ENCODE data around the gene DAB1.

DAB1 gene

DNA sequence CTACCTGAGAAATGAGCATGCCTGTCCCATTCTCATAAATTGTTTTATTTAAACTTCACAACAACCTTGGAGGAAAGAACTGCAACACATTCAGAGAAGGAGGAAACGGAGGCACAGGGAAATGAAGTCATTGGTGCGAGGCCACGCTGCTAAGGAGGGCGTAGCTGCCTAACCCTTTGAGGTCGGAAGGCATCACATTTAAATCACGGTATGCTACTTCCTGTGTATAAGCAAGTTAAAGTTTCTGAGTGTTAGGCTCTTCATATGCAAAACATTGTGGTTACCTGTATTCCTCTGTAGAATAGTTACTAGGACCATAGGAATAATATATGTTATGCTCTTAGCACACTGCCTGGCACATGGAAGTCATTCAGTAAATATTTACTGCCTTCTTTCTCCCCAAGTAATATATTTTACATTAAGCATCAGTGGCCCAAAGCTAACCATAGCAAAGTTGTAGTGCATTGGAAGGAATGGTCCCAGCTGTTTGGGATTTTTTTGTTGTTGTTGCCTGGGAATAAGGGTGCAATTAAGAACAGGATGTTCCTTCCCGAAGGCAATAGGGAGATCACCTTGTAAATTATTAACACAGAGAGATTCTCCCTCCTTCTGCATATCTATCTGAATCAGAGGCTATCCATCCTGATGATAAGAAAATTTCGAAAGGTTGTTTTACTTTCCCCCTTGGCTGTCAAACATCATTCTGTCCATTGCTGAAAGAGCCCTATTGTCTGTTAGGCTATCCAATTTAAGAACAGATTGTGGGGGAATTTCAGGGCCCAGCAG is 265.8 kb downstream of the DAB1 start:
- no peak for DNase-seq

DNA sequence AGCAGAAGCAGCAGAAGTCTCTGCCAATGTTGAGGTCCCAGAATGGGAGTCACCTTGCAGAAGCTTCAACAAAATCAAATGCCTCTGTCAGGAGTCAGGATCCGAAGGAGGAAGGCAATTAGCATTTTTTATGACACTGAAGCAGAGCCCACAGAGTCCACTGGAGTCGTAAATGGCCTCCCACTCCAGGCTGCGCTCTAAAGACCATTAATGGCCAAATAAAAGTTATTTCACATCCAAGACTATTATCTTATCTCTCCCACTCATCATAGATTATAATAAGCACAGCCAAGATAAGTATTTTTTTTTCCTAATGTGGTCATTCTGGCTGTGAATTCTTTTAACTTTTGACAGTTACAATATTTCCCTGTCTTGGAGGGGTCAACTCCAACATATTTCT is 267.0 kb downstream of the DAB1 start:
- DNase-seq, result no peak

DNA sequence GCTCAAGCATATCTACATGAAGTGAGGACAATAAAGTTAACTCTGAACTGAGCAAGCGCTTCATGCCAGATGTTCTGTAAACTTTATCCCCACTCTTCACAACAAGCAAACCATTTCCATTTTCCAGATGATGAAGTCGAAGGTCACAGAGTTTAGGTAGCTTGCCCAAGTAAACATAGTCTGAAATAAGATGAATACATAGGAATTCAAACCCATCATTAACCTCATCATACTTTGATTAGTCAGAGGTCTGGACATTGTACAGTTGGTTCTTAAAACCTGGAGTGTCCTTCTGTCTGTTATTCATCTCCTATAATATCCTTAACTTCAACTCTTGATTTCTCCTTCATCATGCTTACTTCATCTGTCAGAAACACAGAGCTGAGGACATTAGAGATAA is 277.8 kb downstream of the DAB1 start:
- DNase-seq, result no peak

DNA sequence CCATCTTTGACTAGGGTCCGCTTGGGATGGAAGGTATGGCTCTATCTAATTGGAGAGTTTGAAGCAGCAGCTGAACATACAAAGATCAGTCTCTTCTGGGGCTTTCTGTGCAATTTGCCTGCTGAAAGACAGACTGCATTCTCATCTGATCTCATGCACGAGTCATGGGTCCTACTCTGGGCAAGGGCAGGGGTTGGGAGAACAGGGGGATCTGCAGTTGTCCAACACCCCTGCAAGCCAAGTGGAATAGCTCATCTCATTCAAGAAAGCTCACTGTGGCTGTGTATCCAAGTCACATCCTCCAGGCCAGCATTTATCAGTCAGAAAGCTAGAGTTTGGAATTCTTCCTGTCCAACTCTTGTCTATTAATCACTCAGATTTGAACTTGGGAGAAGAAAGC is 280.9 kb downstream of the DAB1 start:
- no peak for DNase-seq

DNA sequence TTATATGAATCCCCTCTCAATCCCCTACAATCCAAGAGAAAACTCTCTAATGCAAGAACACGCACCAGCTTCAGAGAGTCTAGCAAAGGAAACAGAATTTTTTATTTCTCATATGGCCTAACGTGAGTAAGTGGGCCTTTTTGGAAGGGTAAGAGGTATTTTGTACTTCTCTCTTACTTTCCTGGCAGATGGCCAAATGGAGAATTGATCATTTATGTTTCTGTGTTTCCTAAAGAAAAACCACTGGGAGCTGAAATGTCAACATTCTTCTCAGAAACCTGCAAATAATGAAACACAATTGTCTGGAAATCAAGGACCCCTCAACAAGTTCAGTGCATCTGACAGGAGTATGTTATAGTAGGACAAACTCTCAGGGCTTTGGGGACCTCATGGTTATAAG is 281.7 kb downstream of the DAB1 start:
- no peak for DNase-seq

DNA sequence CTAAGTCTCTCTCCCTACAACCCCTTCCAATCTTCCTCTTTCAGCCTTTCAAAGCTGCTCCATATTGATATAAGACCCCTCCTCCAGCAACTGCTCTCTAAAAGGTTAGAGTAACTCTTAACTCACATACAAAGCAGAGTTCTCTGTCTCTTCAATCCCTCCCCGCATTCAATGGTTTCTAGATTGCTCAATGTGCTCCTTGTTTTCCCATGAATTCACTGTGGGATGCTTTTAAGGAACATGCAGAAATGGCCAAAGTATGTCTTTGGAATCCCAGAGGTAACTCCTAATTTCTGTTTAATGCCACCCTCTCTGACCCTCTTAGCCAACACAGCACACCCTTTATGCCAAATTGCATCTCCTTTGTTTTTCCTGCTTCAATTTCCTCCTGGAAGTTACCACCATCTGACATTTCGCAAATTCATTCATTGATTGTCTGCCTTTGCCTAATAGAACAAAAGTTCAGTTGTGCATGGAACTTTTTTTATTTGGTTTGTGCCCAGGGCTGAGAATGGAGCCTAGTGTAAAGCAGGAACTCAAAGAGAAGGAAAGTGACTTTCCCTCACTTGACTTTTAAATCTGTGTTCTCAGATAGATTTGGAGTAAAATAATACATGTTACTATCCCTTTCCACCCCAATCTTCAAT is 285.3 kb downstream of the DAB1 start:
- no peak for DNase-seq

DNA sequence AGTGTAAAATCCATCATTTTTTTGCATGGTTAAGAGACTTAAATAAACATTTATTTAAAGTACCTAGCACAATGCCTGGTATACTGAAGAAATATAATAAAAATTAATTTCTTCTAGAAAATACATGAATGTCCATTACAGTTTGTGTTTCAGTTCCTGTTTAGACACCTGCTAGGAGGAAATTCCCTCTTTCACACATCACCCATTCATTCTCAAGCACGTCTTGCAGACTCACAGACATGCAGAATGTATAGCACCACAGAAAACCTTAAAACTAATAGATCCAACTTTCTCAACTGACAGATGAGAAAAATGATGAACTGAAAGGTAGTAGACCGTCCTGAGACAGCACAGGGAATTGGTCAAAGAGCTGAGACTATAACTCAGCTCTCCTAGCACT is 285.9 kb downstream of the DAB1 start:
- no peak for DNase-seq

DNA sequence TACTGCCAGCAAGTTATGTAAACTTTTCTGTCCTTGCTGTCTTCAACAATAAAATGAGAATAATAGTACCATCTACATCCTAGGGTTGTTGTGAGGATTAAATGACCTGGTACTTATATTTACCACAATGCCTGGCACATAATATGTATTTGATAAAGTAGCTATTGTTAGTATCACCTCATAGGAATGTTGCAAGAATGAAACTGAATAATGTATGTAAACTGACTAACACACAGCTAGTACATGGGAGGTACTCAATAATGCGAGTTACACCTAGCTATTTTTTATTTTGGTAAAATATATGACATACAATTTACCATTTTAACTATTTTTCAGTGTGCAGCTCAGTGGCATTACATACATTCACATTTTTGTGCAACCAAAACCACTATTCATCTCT is 289.1 kb downstream of the DAB1 start:
- no peak for DNase-seq

DNA sequence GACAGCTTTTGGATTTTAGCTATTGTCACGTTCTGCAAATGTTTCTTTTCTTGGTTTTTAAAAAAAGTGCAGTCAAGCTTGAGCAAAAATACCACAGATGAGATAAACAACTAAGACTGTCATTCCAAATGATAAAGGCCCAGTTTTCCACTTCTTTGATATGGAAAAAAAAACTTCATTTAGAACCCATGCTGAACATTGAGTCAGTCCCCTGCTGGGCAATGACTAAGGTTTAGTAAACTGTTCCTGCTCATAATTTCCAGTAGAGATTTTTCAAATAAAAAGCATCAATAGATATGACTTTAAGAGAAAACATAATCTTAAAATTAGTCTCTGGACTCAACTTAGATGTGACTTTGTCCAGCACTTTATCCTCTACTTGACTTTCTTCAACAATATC is 290.2 kb downstream of the DAB1 start:
- DNase-seq, result no peak

DNA sequence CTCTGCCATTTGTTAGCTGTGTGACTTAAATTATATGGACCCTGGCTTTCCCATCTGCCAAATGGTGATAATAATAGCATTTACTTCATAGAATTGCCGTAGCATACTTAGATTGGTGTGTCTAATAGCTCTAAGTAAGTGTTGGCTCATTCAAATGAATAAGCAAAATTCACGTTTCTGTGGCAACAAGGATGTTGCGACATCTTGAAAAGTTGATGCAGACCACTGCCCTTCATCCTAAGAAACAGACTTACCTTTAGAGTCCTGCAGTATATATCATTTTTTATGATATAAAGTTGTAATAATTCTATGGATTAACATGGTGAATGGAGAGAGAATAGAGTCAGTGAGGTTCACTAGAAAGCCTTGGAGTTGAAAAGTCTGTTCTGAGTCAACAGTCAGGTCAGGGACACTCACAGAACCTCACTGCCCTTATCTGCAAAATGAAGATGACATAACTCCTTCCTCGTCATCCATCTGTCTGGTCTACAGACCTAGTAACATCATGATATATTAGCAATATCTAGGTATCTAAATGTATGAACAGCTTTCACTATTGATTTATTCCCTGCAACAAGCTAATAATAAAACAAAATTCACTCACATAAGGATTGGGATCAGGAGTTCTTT is 290.8 kb downstream of the DAB1 start:
- DNase-seq, result no peak

DNA sequence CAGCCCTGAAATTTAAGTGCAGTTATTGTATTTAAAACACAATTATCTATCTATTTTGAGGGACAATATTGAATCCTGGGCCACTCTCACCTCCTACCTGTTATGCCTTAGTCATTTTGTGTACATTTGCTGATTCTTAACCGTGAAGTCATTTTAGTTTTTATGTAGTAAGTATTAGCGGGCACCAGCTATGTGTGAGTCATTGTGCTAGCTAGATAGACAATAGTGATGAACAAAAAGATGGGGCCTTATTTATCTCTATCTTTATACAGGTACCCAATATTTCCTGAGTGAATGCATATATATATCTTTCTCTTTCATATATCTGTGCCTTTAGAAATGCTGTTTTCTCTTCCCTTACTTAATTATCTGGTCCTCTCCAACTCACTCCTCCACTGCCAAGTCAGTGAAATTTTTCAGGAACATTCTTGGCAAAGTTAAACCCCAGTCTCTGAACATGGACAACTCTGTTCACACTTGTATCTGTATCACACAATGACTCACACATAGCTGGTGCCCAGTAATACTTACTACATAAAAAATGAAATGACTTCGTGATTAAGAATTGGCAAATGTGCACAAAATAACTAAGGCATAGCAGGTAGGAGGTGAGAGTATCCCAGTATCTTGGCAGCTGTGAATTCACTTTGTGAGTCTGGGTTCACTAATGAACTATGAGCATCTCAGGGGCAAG is 292.0 kb downstream of the DAB1 start:
- DNase-seq, result no peak

DNA sequence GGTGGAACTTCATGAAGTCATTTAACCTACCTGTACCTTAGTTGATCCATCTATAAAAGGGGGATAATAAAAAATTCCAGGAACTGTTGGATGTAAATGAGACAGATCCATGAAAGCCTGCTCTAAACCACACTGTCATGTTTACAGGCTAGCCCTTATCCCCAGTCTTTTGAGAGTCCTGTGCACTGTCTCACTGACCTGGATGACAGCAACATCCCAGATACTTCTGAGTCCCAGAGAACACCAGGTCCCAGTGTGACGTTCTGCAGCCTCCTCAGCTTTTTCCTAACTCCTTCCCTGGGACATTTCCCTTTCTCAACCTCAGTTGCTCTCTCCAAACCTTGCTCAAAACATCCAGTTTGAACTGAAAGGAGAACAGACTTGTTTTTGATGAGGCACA is 292.6 kb downstream of the DAB1 start:
- DNase-seq, result no peak

DNA sequence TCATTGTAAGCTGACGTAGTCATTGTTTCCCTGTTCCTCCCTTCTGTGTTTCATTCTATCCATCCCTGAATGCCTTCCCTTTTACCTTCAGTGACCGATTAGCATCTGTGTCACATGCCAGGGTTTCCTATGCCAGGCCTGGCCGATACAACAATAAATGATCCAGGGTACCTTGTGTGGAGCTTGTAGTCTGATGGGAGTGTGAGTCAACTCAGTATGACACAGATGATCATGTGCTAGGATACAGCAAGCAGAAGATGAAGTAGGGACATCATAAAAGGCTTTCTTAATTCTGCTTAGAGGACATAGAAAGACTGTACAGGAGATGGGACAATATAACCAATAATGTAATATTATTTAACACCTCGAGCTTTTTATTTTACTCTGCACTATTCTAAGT is 294.0 kb downstream of the DAB1 start:
- DNase-seq, result no peak

DNA sequence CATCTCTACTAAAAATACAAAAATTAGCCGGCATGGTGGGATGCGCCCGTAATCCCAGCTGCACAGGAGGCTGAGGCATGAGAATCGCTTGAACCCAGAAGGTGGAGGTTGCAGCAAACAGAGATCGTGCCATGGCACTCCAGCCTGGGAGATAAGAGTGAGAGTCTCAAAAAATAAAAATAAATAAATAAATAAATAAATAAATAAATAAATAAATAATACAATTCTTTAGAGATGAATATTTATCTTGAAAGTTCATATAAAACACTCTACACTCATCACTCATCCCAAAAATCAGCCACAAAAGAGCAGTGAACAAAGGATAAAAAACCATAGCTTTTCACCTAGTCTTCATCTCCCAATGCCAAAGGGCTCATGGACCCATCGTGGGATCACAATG is 295.9 kb downstream of the DAB1 start:
- no peak for DNase-seq

DNA sequence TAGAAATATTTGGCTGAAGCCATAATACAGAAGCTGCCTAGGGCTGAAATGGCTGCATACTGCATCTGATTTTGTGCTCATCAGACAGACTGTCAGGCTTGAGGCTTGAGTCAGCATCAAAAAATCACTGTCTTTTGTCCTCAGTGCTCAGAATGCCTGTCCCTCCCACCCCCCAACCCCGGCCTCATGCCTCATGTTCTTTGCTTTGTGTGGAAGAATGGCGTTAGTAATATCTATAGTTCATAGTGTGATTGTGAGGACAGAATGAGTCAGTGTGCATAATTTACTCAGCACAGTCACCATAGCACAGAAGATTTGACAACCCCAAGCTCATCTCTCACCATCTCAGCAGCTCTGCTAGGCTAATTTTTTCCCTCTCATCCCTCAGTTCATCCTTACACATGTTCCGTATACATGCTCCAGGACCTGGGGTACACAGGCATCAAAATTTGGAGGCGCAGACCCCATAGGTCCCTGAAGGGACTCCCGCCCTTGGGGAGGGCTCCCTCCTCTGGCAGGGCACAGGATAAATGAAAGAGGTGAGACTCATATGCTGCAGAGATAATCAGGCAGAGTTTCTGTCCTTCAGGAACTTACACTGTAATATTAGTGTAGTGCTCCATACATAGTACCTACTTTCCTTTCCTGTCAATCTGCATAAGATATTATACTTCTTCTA is 299.0 kb downstream of the DAB1 start:
- DNase-seq, result no peak

DNA sequence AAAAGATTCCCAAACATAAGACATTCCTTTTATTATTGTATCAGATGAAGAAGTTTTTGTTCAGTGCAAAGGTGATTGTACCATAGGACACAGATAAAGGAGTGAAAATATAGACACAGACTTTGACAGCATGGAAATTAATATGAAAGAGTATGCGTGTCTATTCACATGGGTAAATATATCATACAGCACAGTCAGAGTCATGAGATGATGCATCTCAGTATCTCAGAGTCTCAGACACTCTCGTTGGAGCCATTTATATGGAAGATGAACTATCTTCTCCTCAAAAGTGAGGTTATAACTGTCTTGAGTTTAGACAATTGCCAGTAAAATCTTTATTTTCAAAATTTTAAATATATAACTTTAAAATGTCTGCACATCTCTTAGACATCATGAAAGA is 299.7 kb downstream of the DAB1 start:
- no peak for DNase-seq

DNA sequence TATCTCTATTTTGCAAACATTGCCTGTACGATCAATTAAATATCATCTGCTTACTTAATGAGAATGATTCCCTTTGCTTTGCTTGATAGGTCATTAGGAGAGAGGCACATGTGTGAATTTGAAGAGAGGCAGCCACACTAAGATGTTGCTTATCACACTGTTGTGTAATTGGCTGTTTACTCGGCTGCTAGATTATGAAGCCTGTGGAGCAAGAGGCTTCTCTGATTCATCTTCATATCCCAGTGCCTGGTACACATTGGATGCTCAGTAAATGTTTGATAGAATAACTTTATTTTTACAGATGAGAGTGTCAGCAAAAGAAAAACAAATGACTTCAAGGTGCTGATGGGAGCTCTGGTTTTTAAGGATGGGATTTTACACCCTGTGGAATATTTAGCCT is 301.8 kb downstream of the DAB1 start:
- no peak for DNase-seq

DNA sequence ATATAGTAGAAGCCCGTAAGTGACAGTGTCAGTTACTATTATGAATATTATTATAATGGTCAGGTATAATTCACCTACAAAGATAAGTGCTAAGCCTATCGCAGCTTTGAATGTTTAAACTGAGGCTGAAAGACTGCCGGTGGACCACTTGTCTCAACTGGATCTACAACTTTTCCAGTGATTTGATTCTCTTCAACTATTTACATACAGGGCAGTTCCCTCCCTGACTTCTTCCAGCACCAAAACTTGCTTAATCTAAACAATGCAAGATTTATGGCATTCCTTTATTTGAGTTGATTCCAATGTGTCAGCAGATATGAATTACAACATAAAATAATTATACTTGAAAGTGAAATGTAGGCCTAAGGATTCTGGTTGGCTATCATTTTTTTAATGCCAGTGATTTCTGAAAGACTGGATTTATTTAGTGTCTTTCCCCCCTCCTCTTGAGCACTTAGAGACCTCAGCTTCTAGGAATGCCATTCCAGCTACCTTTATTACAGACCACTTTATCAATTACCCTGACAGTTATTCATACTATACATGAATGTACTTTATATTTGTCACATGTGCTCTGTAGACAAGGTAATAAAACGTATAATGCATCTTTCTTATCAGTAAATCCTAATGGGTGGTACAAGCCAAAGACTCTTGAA is 304.8 kb downstream of the DAB1 start:
- DNase-seq, result no peak

DNA sequence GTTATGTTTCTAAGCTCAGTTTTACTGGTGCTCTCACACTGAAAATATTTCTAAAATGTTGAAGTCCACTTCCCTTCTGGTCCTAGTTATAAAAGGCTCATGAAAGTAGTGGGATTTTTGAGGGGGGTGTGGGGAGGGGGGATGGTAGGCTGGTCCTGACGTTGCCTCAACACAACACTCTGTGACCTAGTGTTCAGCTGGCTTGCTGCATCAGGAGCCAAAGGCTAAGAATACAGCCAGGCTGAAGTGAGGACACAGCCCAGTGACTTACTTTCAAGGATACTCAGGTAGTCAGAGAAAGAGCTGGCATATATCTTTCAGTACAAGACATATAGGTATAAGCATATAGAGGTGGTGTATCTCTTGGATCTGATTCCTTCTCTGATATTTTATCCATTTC is 306.1 kb downstream of the DAB1 start:
- DNase-seq, result no peak

DNA sequence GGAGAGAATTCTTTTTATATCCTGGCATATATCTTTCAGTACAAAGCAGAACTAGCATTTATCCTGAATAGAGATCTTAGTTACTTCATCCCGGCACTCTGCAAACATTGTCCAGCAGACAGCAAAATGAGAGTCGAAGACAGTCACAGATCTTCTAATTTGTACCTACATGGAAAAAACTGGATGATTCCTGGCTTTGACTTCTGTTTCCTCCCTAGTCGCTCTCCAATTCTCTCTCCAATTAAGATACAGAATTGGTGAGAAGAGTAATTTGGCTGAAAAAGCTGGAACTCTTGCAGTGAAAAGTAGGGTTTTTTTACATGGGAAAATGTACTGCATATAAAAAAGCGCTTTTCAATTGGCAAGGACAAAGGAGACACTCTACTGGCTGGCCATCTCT is 307.0 kb downstream of the DAB1 start:
- DNase-seq, result no peak

DNA sequence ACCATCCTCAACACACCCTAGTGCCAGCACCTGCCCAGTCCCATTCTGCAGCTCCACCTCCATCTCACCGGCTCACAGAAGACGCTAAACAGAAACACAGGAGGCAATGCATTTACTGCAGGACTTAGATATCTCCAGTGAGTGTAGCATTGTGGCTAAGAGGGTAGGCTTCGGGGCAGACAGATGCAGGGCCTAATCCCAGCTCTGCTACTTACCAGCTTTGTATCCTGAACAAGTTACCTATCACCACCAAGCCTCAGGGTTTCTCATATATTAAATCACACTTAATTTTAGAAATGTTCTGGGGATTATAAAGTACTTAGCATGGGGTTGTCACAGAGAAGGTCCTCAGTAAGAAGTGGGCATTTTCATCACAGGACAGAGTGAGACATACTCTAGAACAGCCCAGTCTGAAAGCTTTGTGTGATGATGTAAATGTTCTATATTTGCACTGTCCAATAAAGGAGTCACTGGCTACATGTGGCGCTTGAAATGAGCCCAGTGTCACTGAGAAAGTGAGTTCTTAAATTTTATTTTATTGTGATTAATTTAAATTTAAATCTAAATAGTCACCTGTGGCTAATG is 308.7 kb downstream of the DAB1 start:
- no peak for DNase-seq

DNA sequence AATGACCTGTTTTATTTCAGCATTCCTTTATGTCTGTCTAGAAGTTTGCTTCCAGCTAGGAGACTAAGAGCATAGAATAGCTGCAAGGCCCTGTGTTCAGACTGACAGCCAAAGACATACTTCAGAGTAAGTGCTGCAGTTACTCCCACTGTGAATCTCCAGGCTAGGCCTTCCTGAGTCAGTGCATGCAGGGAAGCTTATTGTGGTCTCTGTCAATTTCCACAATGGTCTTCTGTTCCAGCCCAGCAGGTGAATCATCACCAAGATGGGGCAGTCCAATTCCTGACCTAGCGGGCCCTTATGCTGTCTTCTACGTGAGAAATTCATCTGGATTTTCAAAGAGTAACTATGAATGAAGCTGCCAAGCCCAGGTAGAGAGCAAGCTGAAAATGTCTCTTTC is 311.7 kb downstream of the DAB1 start:
- DNase-seq, result no peak
